Measurements from ENCODE around the gene RPS28. TPM values are rescaled to one million over a fixed set of nuclear protein-coding genes. Genes with fewer than 3 reads are reported as not detected.
"Not testable (repeated sequence)": the region's sequence is repeated elsewhere in the genome, so short reads cannot be mapped to it uniquely, and the experiment has no call there.

The RPS28 gene
- total RNA-seq, 4 donors from 2014 or later, result 275 to 526 (median 413) TPM

- H3K4me3 ChIP-seq, result no peak overlapping the region
- in situ Hi-C loops (cut with MboI; ENCODE audit: low pct_ligation_motif_present in 1 of 4, low pct_unique_long_range_greater_than_20kb in 1 of 4, low sequenced_read_pairs in 3 of 4), result no loop called here
- no peaks in the 10 kb centered on the region for H3K27me3 ChIP-seq
- peaks cover 17 to 43% (median 33%) of the 10 kb centered on the region in 4 donors for H3K4me1 ChIP-seq
- H3K9me3 ChIP-seq, result no peaks in the 10 kb centered on the region
- TF ChIP-seq, protein P1, sequence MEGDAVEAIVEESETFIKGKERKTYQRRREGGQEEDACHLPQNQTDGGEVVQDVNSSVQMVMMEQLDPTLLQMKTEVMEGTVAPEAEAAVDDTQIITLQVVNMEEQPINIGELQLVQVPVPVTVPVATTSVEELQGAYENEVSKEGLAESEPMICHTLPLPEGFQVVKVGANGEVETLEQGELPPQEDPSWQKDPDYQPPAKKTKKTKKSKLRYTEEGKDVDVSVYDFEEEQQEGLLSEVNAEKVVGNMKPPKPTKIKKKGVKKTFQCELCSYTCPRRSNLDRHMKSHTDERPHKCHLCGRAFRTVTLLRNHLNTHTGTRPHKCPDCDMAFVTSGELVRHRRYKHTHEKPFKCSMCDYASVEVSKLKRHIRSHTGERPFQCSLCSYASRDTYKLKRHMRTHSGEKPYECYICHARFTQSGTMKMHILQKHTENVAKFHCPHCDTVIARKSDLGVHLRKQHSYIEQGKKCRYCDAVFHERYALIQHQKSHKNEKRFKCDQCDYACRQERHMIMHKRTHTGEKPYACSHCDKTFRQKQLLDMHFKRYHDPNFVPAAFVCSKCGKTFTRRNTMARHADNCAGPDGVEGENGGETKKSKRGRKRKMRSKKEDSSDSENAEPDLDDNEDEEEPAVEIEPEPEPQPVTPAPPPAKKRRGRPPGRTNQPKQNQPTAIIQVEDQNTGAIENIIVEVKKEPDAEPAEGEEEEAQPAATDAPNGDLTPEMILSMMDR (IDR thresholded peaks at IDR 0.05), result no peak
- TF ChIP-seq POLR2AphosphoS5 (IDR thresholded peaks at IDR 0.05) (no peak), POLR2A (IDR thresholded peaks at IDR 0.05) (no peak), EP300 (IDR thresholded peaks at IDR 0.05; ENCODE audit: low read depth) (no peak)
- DNase-seq, result peak; percentile 7
- peaks cover 0 to 23% (median 7%) of the 10 kb centered on the region in 4 donors for H3K36me3 ChIP-seq
- H3K27ac ChIP-seq, result no peak overlapping the region
- intact Hi-C loops (cut with DNase I; ENCODE audit: low total_unique reads), result no loop called here
- 93 to 96% methylated on average over 6 to 17 of the region's 17 CpGs for WGBS, 2 donors (ENCODE audit: low coverage in 1 of 2)
Observed at GRCh38 chr19:8310342-8311055, 10.8 kb upstream of the RPS28 start.

- no peaks in the 10 kb centered on the region for H3K9me3 ChIP-seq
- H3K4me1 ChIP-seq, result peaks cover 17 to 34% (median 25%) of the 10 kb centered on the region in 4 donors
- intact Hi-C loops (cut with DNase I; ENCODE audit: low total_unique reads) (no loop called here), in situ Hi-C loops (cut with MboI; ENCODE audit: low pct_ligation_motif_present in 1 of 4, low pct_unique_long_range_greater_than_20kb in 1 of 4, low sequenced_read_pairs in 3 of 4) (no loop called here)
- no peak overlapping the region for H3K4me3 ChIP-seq
- peaks cover 0 to 25% (median 7%) of the 10 kb centered on the region in 4 donors for H3K36me3 ChIP-seq
- 51 to 62% methylated on average over 4 to 16 of the region's 16 CpGs for WGBS, 2 donors (ENCODE audit: low coverage in 1 of 2)
- no peak for TF ChIP-seq EP300 (IDR thresholded peaks at IDR 0.05; ENCODE audit: low read depth)
- no peak for TF ChIP-seq POLR2A (IDR thresholded peaks at IDR 0.05)
- TF ChIP-seq POLR2AphosphoS5 (IDR thresholded peaks at IDR 0.05), result no peak
- TF ChIP-seq, protein P1 (IDR thresholded peaks at IDR 0.05), result no peak
- H3K27ac ChIP-seq, result peak overlapping the region in 3 of 4 donors; percentile 14 to 33 (median 15)
- H3K27me3 ChIP-seq, result no peaks in the 10 kb centered on the region
- DNase-seq, result peak; percentile 70
Observed at GRCh38 chr19:8311461-8312260, 9.6 kb upstream of the RPS28 start.

DNA sequence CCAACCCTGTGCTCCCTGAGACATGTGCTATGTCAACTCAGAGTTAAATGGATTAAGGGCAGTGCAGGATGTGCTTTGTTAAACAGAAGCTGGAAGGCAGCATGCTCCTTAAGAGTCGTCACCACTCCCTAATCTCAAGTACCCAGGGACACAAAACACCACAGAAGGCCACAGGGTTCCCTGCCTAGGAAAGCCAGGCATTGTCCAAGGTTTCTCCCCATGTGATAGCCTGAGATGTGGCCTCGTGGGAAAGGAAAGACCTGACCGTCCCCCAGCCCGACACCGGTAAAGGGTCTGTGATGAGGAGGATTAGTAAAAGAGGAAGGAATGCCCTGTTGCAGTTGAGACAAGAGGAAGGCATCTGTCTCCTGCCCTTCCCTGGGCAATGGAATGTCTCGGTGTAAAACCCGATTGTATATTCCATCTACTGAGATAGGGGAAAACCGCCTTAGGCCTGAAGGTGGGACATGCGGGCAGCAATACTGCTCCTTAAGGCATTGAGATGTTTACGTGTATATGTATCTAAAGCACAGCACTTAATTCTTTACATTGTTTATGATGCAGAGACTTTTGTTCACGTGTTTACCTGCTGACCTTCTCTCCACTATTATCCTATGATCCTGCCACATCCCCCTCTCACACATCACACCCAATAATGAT lies 6.2 kb upstream of the RPS28 start:
- DNase-seq; H3K4me3 ChIP-seq; H3K27me3 ChIP-seq; intact Hi-C loops (cut with DNase I; ENCODE audit: low total_unique reads); H3K9me3 ChIP-seq; in situ Hi-C loops (cut with MboI; ENCODE audit: low pct_ligation_motif_present in 1 of 4, low pct_unique_long_range_greater_than_20kb in 1 of 4, low sequenced_read_pairs in 3 of 4); H3K27ac ChIP-seq: not testable (repeated sequence)
- H3K4me1 ChIP-seq, result peaks cover 6 to 15% (median 10%) of the 10 kb centered on the region in 4 donors
- peaks cover 0 to 25% (median 7%) of the 10 kb centered on the region in 4 donors for H3K36me3 ChIP-seq
- 89 to 96% methylated on average over 9 to 11 of the region's 11 CpGs for WGBS, 2 donors (ENCODE audit: low coverage in 1 of 2)

DNA sequence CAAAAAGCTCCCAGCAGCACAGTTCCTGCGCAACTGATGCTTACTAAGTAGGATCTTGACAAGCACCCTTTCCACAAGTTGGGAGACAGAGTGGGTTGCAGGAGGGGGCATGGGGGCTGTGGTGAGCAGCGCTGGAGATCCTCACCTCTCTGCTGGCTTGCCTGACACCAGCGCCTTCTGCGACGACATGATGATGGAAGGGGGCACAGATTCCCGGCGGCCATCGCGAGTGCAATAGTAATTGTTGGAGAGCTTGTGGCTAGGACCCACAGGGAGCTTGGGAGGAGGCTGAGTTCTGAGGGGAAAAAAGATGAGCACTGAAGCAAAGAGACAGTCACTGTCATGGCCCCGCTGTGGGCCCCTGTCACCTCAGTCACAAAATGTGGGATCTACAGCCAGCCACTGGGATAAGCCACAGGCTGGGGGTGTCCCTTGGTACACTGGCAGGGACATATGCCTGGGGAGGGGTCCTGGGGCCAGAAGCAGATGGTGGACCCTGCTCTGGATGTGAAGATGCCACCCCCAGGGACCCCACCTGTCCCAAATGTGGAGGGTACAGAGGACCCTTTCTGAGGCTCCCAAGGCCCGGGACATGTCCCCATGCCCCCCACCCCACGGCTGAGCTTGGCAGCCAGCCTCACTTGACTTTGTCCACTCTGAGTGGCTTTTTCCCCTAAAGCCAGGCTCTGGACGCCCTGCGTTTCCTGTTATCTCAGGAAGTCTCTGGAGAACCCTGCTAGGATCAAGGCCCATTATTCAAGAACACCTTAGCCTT lies 4.8 kb upstream of the RPS28 start:
- WGBS, 2 donors (ENCODE audit: low coverage in 1 of 2), result 63 to 89% methylated on average over 2 to 14 of the region's 14 CpGs
- Histone ChIP-seq H3K9me3 (no peaks in the 10 kb centered on the region), H3K4me3 (no peak overlapping the region), H3K27me3 (no peaks in the 10 kb centered on the region), H3K36me3 (peaks cover 0 to 18% (median 5%) of the 10 kb centered on the region in 4 donors), H3K4me1 (peaks cover 9 to 20% (median 14%) of the 10 kb centered on the region in 4 donors), H3K27ac (no peak overlapping the region)
- no peak for DNase-seq
- in situ Hi-C loops (cut with MboI; ENCODE audit: low pct_ligation_motif_present in 1 of 4, low pct_unique_long_range_greater_than_20kb in 1 of 4, low sequenced_read_pairs in 3 of 4), result no loop called here
- TF ChIP-seq POLR2AphosphoS5 (IDR thresholded peaks at IDR 0.05), result no peak
- TF ChIP-seq, protein P1 (IDR thresholded peaks at IDR 0.05), result no peak
- TF ChIP-seq EP300 (IDR thresholded peaks at IDR 0.05; ENCODE audit: low read depth), result no peak
- TF ChIP-seq POLR2A (IDR thresholded peaks at IDR 0.05), result no peak
- intact Hi-C loops (cut with DNase I; ENCODE audit: low total_unique reads), result no loop called here

GRCh38 chr19:8318835-8319234 lies 2.5 kb upstream of the RPS28 start:
- DNase-seq; intact Hi-C loops (cut with DNase I; ENCODE audit: low total_unique reads); H3K27ac ChIP-seq; H3K9me3 ChIP-seq; in situ Hi-C loops (cut with MboI; ENCODE audit: low pct_ligation_motif_present in 1 of 4, low pct_unique_long_range_greater_than_20kb in 1 of 4, low sequenced_read_pairs in 3 of 4); H3K27me3 ChIP-seq; H3K4me3 ChIP-seq: not testable (repeated sequence)
- peaks cover 20 to 29% (median 24%) of the 10 kb centered on the region in 4 donors for H3K4me1 ChIP-seq
- H3K36me3 ChIP-seq, result peaks cover 0 to 18% (median 4%) of the 10 kb centered on the region in 4 donors
- 40 to 80% methylated on average over 1 to 9 of the region's 9 CpGs for WGBS, 2 donors (ENCODE audit: low coverage in 1 of 2)

Measured in transverse colon (tissue), 4 donors.